Activated naive CD4-positive, alpha-beta T cell treated with anti-CD3 and anti-CD28 coated beads, Interleukin-2, amount 50 U/mL, for 24 hours (primary cell): ENCODE measurements around the gene KLRF2.
A peak's percentile ranks its signal among the peaks of the same experiment; 100 is the strongest.

Experiments
- H3K27ac Mint-ChIP-seq: one replicate; pipeline ENCODE4 v1.8.0; 2021; ENCODE audit warnings: mild to moderate bottlenecking, mixed read lengths
- H3K27me3 Mint-ChIP-seq: one replicate; pipeline ENCODE4 v1.8.0; 2021; ENCODE audit warnings: mixed read lengths
- H3K36me3 Mint-ChIP-seq: one replicate; pipeline ENCODE4 v1.8.0; 2021; ENCODE audit warnings: mixed read lengths
- H3K4me1 Mint-ChIP-seq: one replicate; pipeline ENCODE4 v1.8.0; 2021; ENCODE audit warnings: mixed read lengths
- H3K4me3 Mint-ChIP-seq: one replicate; pipeline ENCODE4 v1.8.0; 2021; ENCODE audit warnings: mild to moderate bottlenecking, mixed read lengths
- H3K9me3 Mint-ChIP-seq: one replicate; pipeline ENCODE4 v1.8.0; 2021; ENCODE audit warnings: mixed read lengths

The KLRF2 gene

GRCh38 chr12:9908350-9908749 lies 27.1 kb downstream of the KLRF2 start:
- Mint-ChIP-seq H3K27me3 (no peaks in the 10 kb centered on the region), H3K27ac (no peak overlapping the region), H3K9me3 (peaks cover 5% of the 10 kb centered on the region), H3K4me3 (no peak overlapping the region), H3K36me3 (peaks cover 14% of the 10 kb centered on the region), H3K4me1 (peaks cover 42% of the 10 kb centered on the region)

GRCh38 chr12:9909724-9910123 lies 28.4 kb downstream of the KLRF2 start:
- Mint-ChIP-seq H3K4me1 (peaks cover 42% of the 10 kb centered on the region), H3K9me3 (peaks cover 5% of the 10 kb centered on the region), H3K36me3 (peaks cover 14% of the 10 kb centered on the region), H3K27ac (no peak overlapping the region), H3K27me3 (no peaks in the 10 kb centered on the region), H3K4me3 (no peak overlapping the region)

- peak overlapping the region; percentile 27 for H3K27ac Mint-ChIP-seq
- H3K27me3 Mint-ChIP-seq: no peaks in the 10 kb centered on the region
- peaks cover 5% of the 10 kb centered on the region for H3K9me3 Mint-ChIP-seq
- H3K36me3 Mint-ChIP-seq: peaks cover 14% of the 10 kb centered on the region
- no peak overlapping the region for H3K4me3 Mint-ChIP-seq
- H3K4me1 Mint-ChIP-seq: peaks cover 36% of the 10 kb centered on the region
Observed at GRCh38 chr12:9910716-9911421, 29.6 kb downstream of the KLRF2 start.

GRCh38 chr12:9911708-9912107 lies 30.4 kb downstream of the KLRF2 start:
- Mint-ChIP-seq H3K9me3 (peaks cover 5% of the 10 kb centered on the region), H3K36me3 (peaks cover 14% of the 10 kb centered on the region), H3K4me3 (no peak overlapping the region), H3K4me1 (peaks cover 28% of the 10 kb centered on the region), H3K27me3 (no peaks in the 10 kb centered on the region), H3K27ac (no peak overlapping the region)

GRCh38 chr12:9919443-9919842 lies 38.2 kb downstream of the KLRF2 start:
- Mint-ChIP-seq H3K27me3 (no peaks in the 10 kb centered on the region), H3K4me3 (no peak overlapping the region), H3K27ac (no peak overlapping the region), H3K36me3 (peaks cover 2% of the 10 kb centered on the region), H3K9me3 (no peaks in the 10 kb centered on the region), H3K4me1 (peaks cover 17% of the 10 kb centered on the region)

GRCh38 chr12:9920451-9920850 lies 39.2 kb downstream of the KLRF2 start:
- H3K9me3 Mint-ChIP-seq: no peaks in the 10 kb centered on the region
- no peaks in the 10 kb centered on the region for H3K27me3 Mint-ChIP-seq
- H3K27ac Mint-ChIP-seq: no peak overlapping the region
- no peak overlapping the region for H3K4me3 Mint-ChIP-seq
- H3K36me3 Mint-ChIP-seq: peaks cover 2% of the 10 kb centered on the region
- peaks cover 18% of the 10 kb centered on the region for H3K4me1 Mint-ChIP-seq

- Mint-ChIP-seq H3K27me3 (no peaks in the 10 kb centered on the region), H3K9me3 (no peaks in the 10 kb centered on the region), H3K36me3 (peaks cover 2% of the 10 kb centered on the region), H3K27ac (no peak overlapping the region), H3K4me3 (no peak overlapping the region), H3K4me1 (peaks cover 22% of the 10 kb centered on the region)
Observed at GRCh38 chr12:9922429-9922828, 41.1 kb downstream of the KLRF2 start.

- no peaks in the 10 kb centered on the region for H3K36me3 Mint-ChIP-seq
- H3K27ac Mint-ChIP-seq: no peak overlapping the region
- peaks cover 6% of the 10 kb centered on the region for H3K27me3 Mint-ChIP-seq
- H3K4me3 Mint-ChIP-seq: peak overlapping the region; percentile 78
- H3K9me3 Mint-ChIP-seq: no peaks in the 10 kb centered on the region
- H3K4me1 Mint-ChIP-seq: peaks cover 26% of the 10 kb centered on the region
Observed at GRCh38 chr12:9925705-9926393, 44.6 kb downstream of the KLRF2 start.

GRCh38 chr12:9926876-9927275 lies 45.6 kb downstream of the KLRF2 start:
- Mint-ChIP-seq H3K27ac (no peak overlapping the region), H3K36me3 (no peaks in the 10 kb centered on the region), H3K27me3 (peaks cover 6% of the 10 kb centered on the region)

GRCh38 chr12:9928607-9929006 lies 47.3 kb downstream of the KLRF2 start:
- Mint-ChIP-seq H3K4me1 (peaks cover 9% of the 10 kb centered on the region), H3K36me3 (no peaks in the 10 kb centered on the region), H3K4me3 (no peak overlapping the region), H3K27me3 (peaks cover 6% of the 10 kb centered on the region), H3K27ac (no peak overlapping the region), H3K9me3 (no peaks in the 10 kb centered on the region)

More at GRCh38 chr12:9926876-9927275, 45.6 kb downstream of the KLRF2 start:
- H3K4me1 Mint-ChIP-seq: peaks cover 23% of the 10 kb centered on the region
- H3K4me3 Mint-ChIP-seq: no peak overlapping the region
- H3K9me3 Mint-ChIP-seq: no peaks in the 10 kb centered on the region

- Mint-ChIP-seq H3K27ac (no peak overlapping the region), H3K36me3 (no peaks in the 10 kb centered on the region), H3K4me3 (no peak overlapping the region), H3K4me1 (peaks cover 4% of the 10 kb centered on the region), H3K27me3 (peaks cover 6% of the 10 kb centered on the region), H3K9me3 (no peaks in the 10 kb centered on the region)
Observed at GRCh38 chr12:9931245-9931644, 50.0 kb downstream of the KLRF2 start.

- Mint-ChIP-seq H3K36me3 (no peaks in the 10 kb centered on the region), H3K4me3 (no peak within 1 kb of the TSS), H3K9me3 (no peaks in the 10 kb centered on the region), H3K27ac (no peak within 1 kb of the TSS), H3K4me1 (peaks cover 4% of the 10 kb centered on the region), H3K27me3 (peaks cover 6% of the 10 kb centered on the region)
Observed at GRCh38 chr12:9932270-9932669, 51.0 kb downstream of the KLRF2 start, which contains the start of gene CLEC2A. TSS of gene CLEC2A (minus strand) at chr12:9932370. CDS start at chr12:9932329, 41 bp downstream.

- Mint-ChIP-seq H3K4me3 (no peak overlapping the region), H3K27me3 (peaks cover 3% of the 10 kb centered on the region), H3K9me3 (no peaks in the 10 kb centered on the region), H3K36me3 (no peaks in the 10 kb centered on the region), H3K4me1 (no peaks in the 10 kb centered on the region), H3K27ac (no peak overlapping the region)
Observed at GRCh38 chr12:9933958-9934357, 52.7 kb downstream of the KLRF2 start.

- H3K4me3 Mint-ChIP-seq: no peak overlapping the region
- H3K4me1 Mint-ChIP-seq: no peaks in the 10 kb centered on the region
- no peaks in the 10 kb centered on the region for H3K36me3 Mint-ChIP-seq
- H3K27ac Mint-ChIP-seq: no peak overlapping the region
- H3K9me3 Mint-ChIP-seq: no peaks in the 10 kb centered on the region
- H3K27me3 Mint-ChIP-seq: peaks cover 3% of the 10 kb centered on the region
Observed at GRCh38 chr12:9935026-9935425, 53.7 kb downstream of the KLRF2 start.

- no peaks in the 10 kb centered on the region for H3K27me3 Mint-ChIP-seq
- H3K27ac Mint-ChIP-seq: no peak overlapping the region
- H3K4me1 Mint-ChIP-seq: peaks cover 4% of the 10 kb centered on the region
- no peaks in the 10 kb centered on the region for H3K9me3 Mint-ChIP-seq
- H3K4me3 Mint-ChIP-seq: no peak overlapping the region
- no peaks in the 10 kb centered on the region for H3K36me3 Mint-ChIP-seq
Observed at GRCh38 chr12:9936591-9936990, 55.3 kb downstream of the KLRF2 start.

GRCh38 chr12:9940375-9940774 lies 59.1 kb downstream of the KLRF2 start:
- Mint-ChIP-seq H3K9me3 (no peaks in the 10 kb centered on the region), H3K4me3 (no peak overlapping the region), H3K27me3 (no peaks in the 10 kb centered on the region), H3K36me3 (no peaks in the 10 kb centered on the region), H3K4me1 (peaks cover 27% of the 10 kb centered on the region), H3K27ac (no peak overlapping the region)
